Gastrocnemius medialis (tissue), 4 donors: ENCODE measurements around the gene MED27. TPM values are rescaled to one million over a fixed set of nuclear protein-coding genes. Genes with fewer than 3 reads are reported as not detected.

Experiments
- ATAC-seq, 2 donors: fragments of 150-250 bp; one replicate each; pipeline ENCODE4 v1.9.1; 2016
- DNase-seq, 2 donors: peaks; one replicate each; pipeline ENCODE4 v3.0.0-alpha.2; 2019
- H3K27ac ChIP-seq, 4 donors: fragments of 200-600 bp; sonication (generic); 1 replicate in 1 of 4; 2 replicates in 3 of 4; pipeline ENCODE4 v1.5.1; 2016 to 2018; ENCODE audit warnings: mild to moderate bottlenecking in 2 of 4, moderate library complexity in 1 of 4
- H3K27me3 ChIP-seq, 3 donors: fragments of 200-600 bp; sonication (generic) in 2 of 3; 1 replicate in 1 of 3; 2 replicates in 2 of 3; pipeline versions ENCODE4 v1.5.1 to v1.6.0; 2016 to 2019; ENCODE audit warnings: mild to moderate bottlenecking in 1 of 3, moderate library complexity in 1 of 3
- H3K36me3 ChIP-seq, 2 donors: fragments of 200-600 bp; sonication (generic) in 1 of 2; one replicate each; pipeline ENCODE4 v1.5.1; 2017 to 2018
- H3K4me1 ChIP-seq, 2 donors: fragments of 200-600 bp; sonication (generic) in 1 of 2; one replicate each; pipeline ENCODE4 v1.5.1; 2016 to 2017; ENCODE audit warnings: mild to moderate bottlenecking in 2 of 2
- H3K4me3 ChIP-seq, 4 donors: fragments of 200-600 bp; sonication (generic) in 3 of 4; 1 replicate in 1 of 4; 2 replicates in 3 of 4; pipeline ENCODE4 v1.5.1; 2016 to 2019; ENCODE audit warnings: mild to moderate bottlenecking in 2 of 4
- H3K9me3 ChIP-seq, 3 donors: fragments of 200-600 bp; sonication (generic) in 2 of 3; 1 replicate in 1 of 3; 2 replicates in 2 of 3; pipeline ENCODE4 v1.5.1; 2016 to 2019
- POLR2A ChIP-seq, 2 donors: fragments of 450-650 bp; IDR thresholded peaks; one replicate each; pipeline ENCODE4 v1.6.1; 2017; ENCODE audit warnings: antibody characterized with exemption in 2 of 2, mild to moderate bottlenecking in 2 of 2, moderate library complexity in 2 of 2
- in situ Hi-C, 4 donors: fragments of 200-750 bp; cut with MboI; loops; one replicate each; pipeline versions ENCODE4 v1.15.0 to v1.8.0; 2017; ENCODE audit warnings: low sequenced_read_pairs in 4 of 4
- intact Hi-C: fragments of 100-400 bp; cut with DNase I; formaldehyde crosslinking; loops from one replicate; pipeline ENCODE4 v1.15.1; 2023; ENCODE audit warnings: low total_unique reads
- total RNA-seq, 4 donors: library from RNA; depleted of rRNA; stranded (reverse); fragments of >200 nt; gene quantifications; one replicate each; pipeline versions ENCODE4 v1.1.0 to v1.2.3, GENCODE V29; 2016
- TF ChIP-seq, protein P1 (sequence below), 5 experiments: fragments of 450-650 bp in 3 of 5; fragments of 200-600 bp in 2 of 5; sonication (generic) in 2 of 5; IDR thresholded peaks in 4 of 5; conservative IDR thresholded peaks in 1 of 5; 1 replicate in 4 of 5; 2 replicates in 1 of 5; pipeline ENCODE4 v1.5.1; 2016 to 2019; ENCODE audit warnings: antibody characterized with exemption in 5 of 5, mild to moderate bottlenecking in 3 of 5, moderate library complexity in 3 of 5

The MED27 gene
- total RNA-seq, 4 donors from 2014 or later, result 11.6 to 20.3 (median 13.9) TPM

DNA sequence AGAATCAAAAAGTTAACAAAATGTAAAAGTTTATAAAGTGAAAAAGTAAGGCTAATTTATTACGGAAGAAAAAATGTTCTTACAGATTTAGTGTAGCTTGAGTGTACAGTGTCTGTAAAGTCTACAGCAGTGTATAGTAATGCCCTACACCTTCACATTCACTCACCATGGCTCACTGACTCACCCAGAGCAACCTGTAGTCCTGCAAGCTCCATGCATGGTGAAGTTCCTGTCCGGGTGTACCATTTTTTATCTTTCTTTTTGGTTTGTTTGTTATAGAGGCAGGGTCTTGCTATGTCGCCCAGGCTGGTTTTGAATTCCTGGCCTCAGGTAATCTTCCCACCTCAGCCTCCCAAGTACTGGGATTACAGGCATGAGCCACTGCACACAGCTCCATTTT is 93.6 kb downstream of the MED27 start:
- ATAC-seq, result no peak
- no peaks in the 10 kb centered on the region for H3K36me3 ChIP-seq
- no peaks in the 10 kb centered on the region for H3K9me3 ChIP-seq
- in situ Hi-C loops, result no loop called here
- no peak overlapping the region for H3K27ac ChIP-seq
- intact Hi-C loops, result no loop called here
- H3K4me1 ChIP-seq, result peaks cover 6 to 10% of the 10 kb centered on the region in 2 donors
- H3K27me3 ChIP-seq, result no peaks in the 10 kb centered on the region
- TF ChIP-seq, protein P1, sequence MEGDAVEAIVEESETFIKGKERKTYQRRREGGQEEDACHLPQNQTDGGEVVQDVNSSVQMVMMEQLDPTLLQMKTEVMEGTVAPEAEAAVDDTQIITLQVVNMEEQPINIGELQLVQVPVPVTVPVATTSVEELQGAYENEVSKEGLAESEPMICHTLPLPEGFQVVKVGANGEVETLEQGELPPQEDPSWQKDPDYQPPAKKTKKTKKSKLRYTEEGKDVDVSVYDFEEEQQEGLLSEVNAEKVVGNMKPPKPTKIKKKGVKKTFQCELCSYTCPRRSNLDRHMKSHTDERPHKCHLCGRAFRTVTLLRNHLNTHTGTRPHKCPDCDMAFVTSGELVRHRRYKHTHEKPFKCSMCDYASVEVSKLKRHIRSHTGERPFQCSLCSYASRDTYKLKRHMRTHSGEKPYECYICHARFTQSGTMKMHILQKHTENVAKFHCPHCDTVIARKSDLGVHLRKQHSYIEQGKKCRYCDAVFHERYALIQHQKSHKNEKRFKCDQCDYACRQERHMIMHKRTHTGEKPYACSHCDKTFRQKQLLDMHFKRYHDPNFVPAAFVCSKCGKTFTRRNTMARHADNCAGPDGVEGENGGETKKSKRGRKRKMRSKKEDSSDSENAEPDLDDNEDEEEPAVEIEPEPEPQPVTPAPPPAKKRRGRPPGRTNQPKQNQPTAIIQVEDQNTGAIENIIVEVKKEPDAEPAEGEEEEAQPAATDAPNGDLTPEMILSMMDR (IDR thresholded peaks at IDR 0.05 in 4 of 5, conservative IDR thresholded peaks at IDR 0.05 in 1 of 5), result no peak
- no peak for TF ChIP-seq POLR2A (IDR thresholded peaks at IDR 0.05)
- no peak overlapping the region for H3K4me3 ChIP-seq
- no peak for DNase-seq

DNA sequence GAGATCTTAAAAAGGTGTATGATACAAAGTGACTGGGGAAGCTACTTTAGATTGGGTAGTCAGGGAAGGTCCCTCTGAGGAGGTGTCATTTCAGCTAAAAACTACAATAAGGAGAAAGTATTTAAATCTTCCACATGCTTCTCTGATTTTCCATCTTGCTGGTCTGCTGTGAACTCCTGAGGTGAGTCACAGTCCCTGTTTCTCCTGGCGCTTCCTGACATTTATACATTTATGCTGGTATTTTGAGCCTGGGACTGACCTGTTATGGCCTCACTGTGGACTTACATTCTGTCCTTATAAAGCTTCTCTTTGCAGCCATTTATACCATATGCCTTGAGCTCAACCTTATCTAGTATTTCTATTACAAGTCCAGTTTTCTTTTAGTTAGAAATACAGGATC is 95.1 kb downstream of the MED27 start:
- TF ChIP-seq, protein P1 (IDR thresholded peaks at IDR 0.05 in 4 of 5, conservative IDR thresholded peaks at IDR 0.05 in 1 of 5), result no peak
- no peak for TF ChIP-seq POLR2A (IDR thresholded peaks at IDR 0.05)
- intact Hi-C loops (no loop called here), in situ Hi-C loops (no loop called here)
- DNase-seq (no peak), ATAC-seq (no peak)
- no peaks in the 10 kb centered on the region for H3K27me3 ChIP-seq
- no peaks in the 10 kb centered on the region for H3K9me3 ChIP-seq
- no peaks in the 10 kb centered on the region for H3K36me3 ChIP-seq
- no peak overlapping the region for H3K27ac ChIP-seq
- H3K4me3 ChIP-seq, result no peak overlapping the region
- H3K4me1 ChIP-seq, result peaks cover 17 to 21% of the 10 kb centered on the region in 2 donors

DNA sequence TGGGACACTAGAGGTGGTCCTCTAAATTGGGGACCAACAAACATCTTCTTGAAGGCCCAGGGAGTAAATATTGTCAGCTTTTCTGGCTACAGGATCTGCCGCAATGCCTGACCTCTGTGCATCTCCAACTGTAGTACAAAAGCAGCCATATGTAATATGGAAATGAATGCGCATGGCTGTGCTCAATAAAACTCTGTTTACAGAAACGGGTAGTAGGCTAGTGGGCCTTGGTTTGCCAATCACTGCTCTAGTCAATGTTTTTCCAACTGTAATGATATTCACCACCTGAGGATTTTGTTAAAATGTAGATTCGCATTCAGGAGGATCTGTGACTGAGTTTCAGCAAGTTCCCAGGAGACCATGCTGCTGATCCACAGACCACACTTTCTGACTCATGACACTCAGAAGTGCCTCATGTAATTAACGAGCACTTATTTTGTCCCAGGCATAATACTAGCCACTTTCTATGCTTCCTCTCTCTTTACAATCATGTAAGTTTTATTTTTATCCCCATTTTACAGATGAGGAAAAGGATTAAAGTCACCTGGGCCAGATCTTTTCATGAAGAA is 96.9 kb downstream of the MED27 start:
- H3K27me3 ChIP-seq, result no peaks in the 10 kb centered on the region
- no peak overlapping the region for H3K4me3 ChIP-seq
- DNase-seq (no peak), ATAC-seq (no peak)
- intact Hi-C loops, result no loop called here
- no peaks in the 10 kb centered on the region for H3K36me3 ChIP-seq
- H3K27ac ChIP-seq, result no peak overlapping the region
- H3K9me3 ChIP-seq, result no peaks in the 10 kb centered on the region
- H3K4me1 ChIP-seq, result peaks cover 17 to 21% of the 10 kb centered on the region in 2 donors
- in situ Hi-C loops, result no loop called here
- TF ChIP-seq, protein P1 (IDR thresholded peaks at IDR 0.05 in 4 of 5, conservative IDR thresholded peaks at IDR 0.05 in 1 of 5), result no peak
- TF ChIP-seq POLR2A (IDR thresholded peaks at IDR 0.05), result no peak

DNA sequence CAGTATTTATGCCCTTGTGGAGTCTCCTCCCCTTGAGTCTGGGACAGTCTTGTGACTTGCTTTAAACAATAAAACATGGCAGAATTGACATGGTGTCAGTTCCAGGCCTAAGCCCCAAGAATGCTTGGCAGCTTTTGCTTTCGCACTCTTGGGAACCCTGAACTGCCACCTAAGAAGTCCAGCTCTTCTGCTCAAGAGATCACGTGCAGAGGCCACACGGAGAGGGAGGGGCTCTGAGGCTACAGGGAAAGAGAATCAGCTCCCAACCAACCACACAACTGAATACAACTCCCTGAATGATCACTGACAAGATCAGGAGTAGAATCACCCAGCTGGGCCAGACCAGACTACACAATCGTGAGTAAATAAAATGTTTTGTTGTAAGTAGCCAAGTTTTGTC is 97.6 kb downstream of the MED27 start:
- peaks cover 17 to 21% of the 10 kb centered on the region in 2 donors for H3K4me1 ChIP-seq
- no peak overlapping the region for H3K4me3 ChIP-seq
- intact Hi-C loops (no loop called here), in situ Hi-C loops (no loop called here)
- DNase-seq (no peak), ATAC-seq (no peak)
- no peak overlapping the region for H3K27ac ChIP-seq
- TF ChIP-seq, protein P1 (IDR thresholded peaks at IDR 0.05 in 4 of 5, conservative IDR thresholded peaks at IDR 0.05 in 1 of 5), result no peak
- TF ChIP-seq POLR2A (IDR thresholded peaks at IDR 0.05), result no peak
- no peaks in the 10 kb centered on the region for H3K27me3 ChIP-seq
- no peaks in the 10 kb centered on the region for H3K9me3 ChIP-seq
- H3K36me3 ChIP-seq, result no peaks in the 10 kb centered on the region
